Measurements from ENCODE around the gene LRRC23.
"Not testable (repeated sequence)": the region's sequence is repeated elsewhere in the genome, so short reads cannot be mapped to it uniquely, and the experiment has no call there.

Gene LRRC23

DNA sequence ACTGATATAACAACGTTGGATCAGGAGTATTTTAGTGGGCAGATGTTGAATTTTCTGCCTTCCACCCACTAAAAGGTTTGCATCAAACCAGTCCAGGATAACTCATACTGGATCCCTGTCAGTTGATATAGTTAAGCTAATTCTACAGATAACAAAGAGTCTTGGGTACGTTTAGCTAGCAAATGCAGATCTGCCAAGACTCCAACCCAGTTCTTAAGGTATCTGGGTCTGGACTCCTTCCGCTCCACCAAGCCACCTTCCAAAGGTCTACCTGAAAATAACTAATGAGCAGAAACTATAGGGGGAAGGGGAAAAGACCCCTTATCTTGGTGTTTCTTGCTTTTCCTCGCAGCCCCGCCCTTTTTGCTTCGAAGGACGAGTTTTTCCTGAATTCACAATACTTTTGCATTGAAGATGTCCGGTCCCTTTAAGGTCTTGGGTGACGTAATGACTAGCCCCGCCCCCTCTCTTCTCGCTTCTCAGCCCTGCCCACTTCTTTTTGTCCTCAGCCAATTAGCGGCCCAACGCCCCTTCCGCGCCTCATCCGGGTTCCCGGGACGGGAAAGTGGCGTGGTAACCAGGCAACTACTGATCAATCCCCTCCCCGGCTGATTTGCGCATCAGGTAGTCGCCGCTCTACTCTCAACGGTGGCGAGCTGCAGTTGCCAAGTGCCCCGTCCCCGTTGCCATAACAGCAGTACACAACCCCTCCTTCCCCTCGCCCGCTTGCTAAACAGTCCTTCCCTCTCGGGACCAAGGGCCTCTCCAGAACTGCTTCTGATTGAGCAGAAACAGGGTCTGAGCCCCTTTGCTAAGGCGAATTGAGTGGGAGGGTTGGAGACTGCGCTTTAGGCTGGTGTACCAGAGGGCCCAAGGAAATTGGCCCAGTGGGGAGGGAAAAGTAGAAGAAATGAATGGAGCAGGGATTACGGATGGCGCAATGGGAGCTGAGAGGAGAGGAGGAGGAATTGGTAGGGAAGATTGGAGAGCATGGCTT is at the start of gene LRRC23:
Gene LRRC23, plus strand, starts transcription at position 543 of the 997 bp plus-strand sequence. CDS start 812 bp downstream, outside the sequence.
- peak; percentile 96 for DNase-seq

GRCh38 chr12:6855322-6855721 is 49.3 kb upstream of the LRRC23 start:
- DNase-seq: no peak

- no peak for DNase-seq
Measured at GRCh38 chr12:6858799-6859198, 45.8 kb upstream of the LRRC23 start.

GRCh38 chr12:6860116-6860515 is 44.5 kb upstream of the LRRC23 start:
- DNase-seq: no peak

DNA sequence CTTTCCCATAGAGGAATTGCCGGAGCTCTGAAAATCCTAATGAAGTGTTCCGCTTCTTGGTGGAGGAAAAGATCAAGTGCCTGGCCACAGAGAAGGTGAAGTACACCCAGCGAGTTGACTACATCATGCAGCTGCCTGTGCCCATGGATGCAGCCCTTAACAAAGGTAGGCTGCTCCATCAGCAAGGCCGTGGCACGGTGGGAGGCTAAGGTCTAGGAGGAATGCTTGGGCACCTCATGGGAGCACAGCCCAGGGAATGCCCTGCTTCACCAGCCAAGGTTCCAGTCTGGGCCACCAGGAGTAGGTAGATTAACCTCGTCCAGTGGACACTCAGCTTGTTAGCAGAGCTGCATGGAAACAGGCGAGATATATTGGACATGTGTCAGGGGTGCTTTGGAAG is 43.7 kb upstream of the LRRC23 start:
- no peak for DNase-seq

DNA sequence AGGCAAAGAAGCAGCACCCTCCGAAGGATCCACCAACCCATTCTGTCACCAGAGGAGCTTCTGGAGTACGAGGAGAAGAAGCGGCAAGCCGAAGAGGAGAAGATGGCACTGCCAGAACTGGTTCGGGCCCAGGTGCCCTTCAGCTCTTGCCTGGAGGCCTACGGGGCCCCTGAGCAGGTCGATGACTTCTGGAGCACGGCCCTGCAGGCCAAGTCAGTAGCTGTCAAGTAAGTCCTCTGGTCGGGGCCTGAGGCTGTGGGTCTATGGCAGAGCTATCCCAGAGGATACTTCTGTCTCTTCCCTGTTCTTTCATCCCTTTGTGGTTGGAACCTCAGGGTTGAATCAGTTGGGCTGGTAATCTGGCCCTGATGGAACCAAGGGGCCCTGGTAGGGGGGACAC is 43.2 kb upstream of the LRRC23 start:
- DNase-seq: no peak

GRCh38 chr12:6863033-6863432 is 41.6 kb upstream of the LRRC23 start:
- no peak for DNase-seq

GRCh38 chr12:6863586-6864321 is 40.9 kb upstream of the LRRC23 start:
- DNase-seq: no peak

GRCh38 chr12:6865307-6865706 is 39.3 kb upstream of the LRRC23 start:
- DNase-seq: not testable (repeated sequence)

DNA sequence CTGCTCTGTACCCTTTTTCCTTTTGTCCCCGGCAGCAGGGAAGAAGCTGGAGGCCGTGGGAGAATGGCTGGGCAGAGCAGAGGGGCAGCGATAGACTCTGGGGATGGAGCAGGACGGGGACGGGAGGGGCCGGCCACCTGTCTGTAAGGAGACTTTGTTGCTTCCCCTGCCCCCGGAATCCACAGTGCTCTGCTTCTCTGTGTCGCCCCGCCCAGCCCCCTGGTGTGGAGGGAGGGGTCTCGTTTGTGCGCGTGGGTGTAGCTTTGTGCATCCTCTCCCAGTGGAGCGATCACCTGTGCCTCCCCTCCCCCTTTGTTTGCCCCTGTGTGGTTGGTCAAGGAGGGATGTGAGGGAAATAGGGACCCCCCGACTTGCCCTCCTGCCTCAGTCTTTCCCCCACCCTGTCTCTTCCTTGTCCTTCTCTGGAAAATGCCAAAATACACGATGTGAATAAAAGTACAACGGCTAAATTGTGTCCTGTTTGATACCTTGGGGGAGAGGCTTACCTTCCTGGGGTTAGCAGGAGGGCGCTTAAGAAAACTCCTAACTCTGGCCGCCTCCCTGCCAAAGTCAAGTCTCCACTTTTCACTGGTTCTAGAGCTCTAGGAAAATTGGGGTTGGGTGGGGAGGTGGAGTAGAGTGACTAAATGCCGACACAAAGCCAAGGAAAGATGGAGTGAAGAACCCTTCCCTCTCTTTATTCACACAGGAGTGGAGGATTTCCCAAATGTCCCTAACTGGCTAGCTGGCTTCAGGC is 38.3 kb upstream of the LRRC23 start:
- DNase-seq: no peak

DNA sequence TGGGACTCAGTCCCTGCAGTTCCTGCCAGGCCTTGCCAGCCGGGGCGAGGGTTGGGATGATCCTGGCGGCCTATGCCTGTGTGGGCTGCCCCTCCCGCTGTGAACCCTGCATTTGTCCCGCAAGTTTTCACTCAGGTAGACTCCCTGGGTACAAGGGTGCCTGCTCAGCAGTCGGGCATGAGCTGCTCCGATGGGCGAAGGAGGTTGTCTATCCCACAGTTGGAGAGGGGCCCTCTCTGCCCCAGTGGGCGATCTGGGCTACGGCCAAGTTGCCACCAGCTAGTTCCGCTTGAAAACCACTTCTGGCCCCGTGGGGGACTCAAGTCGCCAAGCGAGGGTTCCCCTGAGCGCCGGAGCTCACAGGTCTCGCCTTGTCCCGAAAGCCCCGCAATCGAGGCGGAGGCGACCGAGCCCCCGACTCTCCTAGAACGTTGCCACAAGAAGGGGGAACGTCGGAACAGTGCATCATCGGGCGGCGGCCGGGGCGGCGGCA is 37.7 kb upstream of the LRRC23 start:
- DNase-seq: no peak

DNA sequence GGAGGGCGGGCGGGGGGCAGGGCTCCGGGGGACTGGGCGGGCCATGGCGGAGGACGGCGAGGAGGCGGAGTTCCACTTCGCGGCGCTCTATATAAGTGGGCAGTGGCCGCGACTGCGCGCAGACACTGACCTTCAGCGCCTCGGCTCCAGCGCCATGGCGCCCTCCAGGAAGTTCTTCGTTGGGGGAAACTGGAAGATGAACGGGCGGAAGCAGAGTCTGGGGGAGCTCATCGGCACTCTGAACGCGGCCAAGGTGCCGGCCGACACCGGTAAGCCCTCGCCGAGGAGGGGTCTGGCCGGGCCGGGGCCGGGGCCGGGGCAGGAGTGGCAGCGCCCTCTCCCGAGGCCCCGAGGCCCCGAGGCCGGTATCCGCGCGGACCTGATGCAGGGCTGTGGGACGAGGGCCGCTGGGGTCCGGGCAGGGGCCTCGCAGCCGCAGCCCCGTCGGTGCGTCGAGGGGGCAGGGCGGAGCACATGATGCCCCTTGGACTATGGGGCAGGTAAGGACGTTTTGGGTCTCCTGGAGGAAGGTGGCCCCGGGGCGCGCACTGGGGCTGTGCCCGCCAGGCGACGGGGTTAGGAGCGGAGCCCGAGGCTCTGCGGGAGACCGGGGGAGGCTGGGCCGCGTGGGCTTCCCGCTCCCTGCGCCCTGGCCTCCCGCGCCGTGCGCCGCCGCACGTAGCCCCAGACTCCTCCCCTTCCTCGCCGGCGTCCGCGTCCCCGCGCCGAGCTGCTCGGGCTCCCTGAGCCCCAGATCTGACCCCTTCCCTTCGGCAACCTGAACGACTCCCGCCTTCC is 37.0 kb upstream of the LRRC23 start, which contains the start of gene TPI1:
Gene TPI1, plus strand, starts transcription at position 119 of the 798 bp plus-strand sequence. Its CDS starts 36 bp downstream, at position 155.
- peak; percentile 47 for DNase-seq

DNA sequence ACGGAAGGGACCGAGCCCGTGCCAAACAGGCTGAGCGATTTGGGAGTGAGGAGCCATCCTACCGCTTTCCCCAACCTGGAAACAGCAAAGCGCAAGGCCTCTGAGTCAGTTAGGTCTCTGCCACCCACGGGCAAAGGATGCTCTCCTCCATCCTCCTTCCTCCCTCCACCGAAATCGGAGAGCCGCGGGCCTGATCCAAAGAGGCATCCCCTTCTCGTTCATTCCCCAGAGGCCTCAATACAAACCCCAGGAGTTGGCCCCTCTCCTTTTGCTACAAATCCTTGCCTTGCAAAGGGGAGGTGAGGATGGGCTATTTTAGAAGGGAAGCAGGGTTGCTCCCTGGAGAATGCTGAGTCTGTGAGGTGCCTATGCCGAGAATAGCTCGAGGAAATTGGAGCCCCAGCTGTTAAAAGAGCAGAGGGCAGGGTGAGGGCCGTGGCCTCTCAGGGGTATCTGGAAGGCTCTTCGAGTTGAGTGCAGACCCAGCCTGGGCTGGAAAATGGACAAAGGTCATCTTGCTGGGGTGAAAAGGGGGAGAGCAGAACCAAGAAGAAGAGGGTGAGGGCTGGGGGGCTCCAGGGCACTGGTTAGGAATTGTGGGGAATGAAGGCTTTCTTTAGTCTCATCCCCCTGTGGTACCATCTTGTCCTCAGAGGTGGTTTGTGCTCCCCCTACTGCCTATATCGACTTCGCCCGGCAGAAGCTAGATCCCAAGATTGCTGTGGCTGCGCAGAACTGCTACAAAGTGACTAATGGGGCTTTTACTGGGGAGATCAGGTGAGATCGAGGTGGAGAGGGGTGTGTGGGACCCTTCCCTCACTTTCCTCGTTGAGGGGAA is 36.2 kb upstream of the LRRC23 start:
- no peak for DNase-seq

- DNase-seq: peak; percentile 43
Measured at GRCh38 chr12:6869049-6870021, 35.3 kb upstream of the LRRC23 start.

DNA sequence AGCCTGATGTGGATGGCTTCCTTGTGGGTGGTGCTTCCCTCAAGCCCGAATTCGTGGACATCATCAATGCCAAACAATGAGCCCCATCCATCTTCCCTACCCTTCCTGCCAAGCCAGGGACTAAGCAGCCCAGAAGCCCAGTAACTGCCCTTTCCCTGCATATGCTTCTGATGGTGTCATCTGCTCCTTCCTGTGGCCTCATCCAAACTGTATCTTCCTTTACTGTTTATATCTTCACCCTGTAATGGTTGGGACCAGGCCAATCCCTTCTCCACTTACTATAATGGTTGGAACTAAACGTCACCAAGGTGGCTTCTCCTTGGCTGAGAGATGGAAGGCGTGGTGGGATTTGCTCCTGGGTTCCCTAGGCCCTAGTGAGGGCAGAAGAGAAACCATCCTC is 34.3 kb upstream of the LRRC23 start:
- DNase-seq: not testable (repeated sequence)

GRCh38 chr12:6871052-6871957 is 33.3 kb upstream of the LRRC23 start:
- DNase-seq: no peak

DNA sequence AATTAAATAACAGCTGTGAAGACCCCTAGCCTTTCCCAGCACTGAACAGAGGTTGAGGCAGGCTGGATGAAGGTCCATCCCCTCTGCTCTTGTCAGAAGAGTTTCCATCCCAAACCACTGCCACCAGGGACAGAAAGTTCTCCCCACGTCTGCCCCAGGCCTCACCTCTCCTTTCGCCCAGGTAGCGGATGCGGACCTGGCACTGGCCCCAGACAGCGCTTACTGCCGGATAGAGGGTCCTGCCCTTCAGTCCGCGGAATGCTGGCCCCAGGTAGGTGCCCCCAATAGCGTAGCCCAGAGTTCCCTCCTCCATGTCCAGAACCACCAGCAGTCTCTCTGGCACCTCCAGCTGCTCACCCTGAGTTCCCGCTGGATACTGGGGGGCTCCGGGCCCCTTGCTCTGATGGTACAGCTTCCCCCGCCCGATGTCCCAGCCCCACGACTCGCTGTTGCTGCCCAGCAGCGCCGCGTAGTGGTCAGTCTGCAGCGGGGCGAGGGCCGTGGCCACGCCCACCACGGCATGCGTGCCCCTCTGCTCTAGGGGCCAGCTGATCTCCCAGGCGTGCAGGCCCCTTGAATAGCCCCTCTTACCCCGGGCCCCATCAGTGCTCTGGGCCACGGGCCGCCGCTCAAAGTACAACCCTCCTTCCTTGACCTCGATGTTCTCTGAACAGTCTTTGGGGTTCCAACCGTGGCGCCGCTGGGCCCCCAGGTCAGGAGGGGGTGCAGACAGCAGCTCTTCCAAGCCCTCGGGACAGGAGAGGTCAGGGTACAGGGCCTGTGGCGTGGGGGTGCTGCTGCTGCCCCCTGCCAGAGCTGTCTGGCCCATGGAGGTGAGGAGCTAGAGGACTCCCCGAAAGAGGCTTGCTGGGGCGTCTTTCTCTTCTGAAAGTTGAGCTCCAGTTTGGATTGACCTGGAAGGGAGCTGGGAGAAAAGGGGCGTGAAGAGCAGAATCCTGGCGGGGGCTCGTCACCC is 32.3 kb upstream of the LRRC23 start:
- peak; percentile 66 for DNase-seq

All from NCI-H1092 (cell line).